Effector CD8-positive, alpha-beta T cell (primary cell): ENCODE results near the gene ENDOD1.
"Not testable (repeated sequence)": the region's sequence is repeated elsewhere in the genome, so short reads cannot be mapped to it uniquely, and the experiment has no call there.

ENCODE experiments used
- DNase-seq: peaks from one replicate; lab custom pipeline; 2025; lab: John Stamatoyannopoulos, UW
- total RNA-seq, 4 experiments: gene quantifications; one replicate each; lab custom pipeline; 2026; lab: John Stamatoyannopoulos, UW

Gene ENDOD1
- total RNA-seq, result 23.7 to 60.5 (median 39.6) reads per million in 4 experiments

- DNase-seq, result peak; percentile 67
Observed at GRCh38 chr11:95089620-95090542, at the start of gene ENDOD1. ENDOD1 (plus strand) TSS chr11:95089846; CDS start chr11:95089928, 82 bp downstream.

GRCh38 chr11:95042239-95042638 lies 47.4 kb upstream of the ENDOD1 start:
- DNase-seq, result no peak

GRCh38 chr11:95042906-95043305 lies 46.7 kb upstream of the ENDOD1 start:
- DNase-seq, result no peak

GRCh38 chr11:95044010-95044409 lies 45.6 kb upstream of the ENDOD1 start:
- DNase-seq, result no peak

GRCh38 chr11:95045812-95046211 lies 43.8 kb upstream of the ENDOD1 start:
- DNase-seq, result no peak

GRCh38 chr11:95049122-95049521 lies 40.5 kb upstream of the ENDOD1 start, which contains the start of gene KDM4F:
KDM4F (plus strand) TSS chr11:95049422.
- DNase-seq, result not testable (repeated sequence)

- DNase-seq, result no peak
Observed at GRCh38 chr11:95050595-95051202, 38.9 kb upstream of the ENDOD1 start.

- DNase-seq, result no peak
Observed at GRCh38 chr11:95054356-95054755, 35.3 kb upstream of the ENDOD1 start.

GRCh38 chr11:95055283-95055897 lies 34.3 kb upstream of the ENDOD1 start:
- DNase-seq, result no peak

GRCh38 chr11:95057959-95058358 lies 31.7 kb upstream of the ENDOD1 start:
- DNase-seq, result no peak

GRCh38 chr11:95058621-95059020 lies 31.0 kb upstream of the ENDOD1 start:
- no peak for DNase-seq

- DNase-seq, result no peak
Observed at GRCh38 chr11:95059046-95059445, 30.6 kb upstream of the ENDOD1 start.

- no peak for DNase-seq
Observed at GRCh38 chr11:95065336-95065735, 24.3 kb upstream of the ENDOD1 start.

GRCh38 chr11:95066716-95067038 lies 23.0 kb upstream of the ENDOD1 start, which contains the start of gene SRSF8:
SRSF8 (plus strand) TSS chr11:95066919; CDS start chr11:95067227, 308 bp downstream.
- no peak for DNase-seq

- DNase-seq, result peak; percentile 57
Observed at GRCh38 chr11:95067039-95067840, 22.4 kb upstream of the ENDOD1 start.

- DNase-seq, result no peak
Observed at GRCh38 chr11:95067841-95068219, 21.8 kb upstream of the ENDOD1 start.

- peak; percentile 37 for DNase-seq
Observed at GRCh38 chr11:95068549-95068948, 21.1 kb upstream of the ENDOD1 start.

- DNase-seq, result no peak
Observed at GRCh38 chr11:95070471-95070870, 19.2 kb upstream of the ENDOD1 start.

- no peak for DNase-seq
Observed at GRCh38 chr11:95072948-95073347, 16.7 kb upstream of the ENDOD1 start.

GRCh38 chr11:95074792-95075563 lies 14.7 kb upstream of the ENDOD1 start:
- DNase-seq, result no peak

GRCh38 chr11:95076416-95076815 lies 13.2 kb upstream of the ENDOD1 start:
- DNase-seq, result no peak
